ENCODE data around the gene PLOD2.

The PLOD2 gene

DNA sequence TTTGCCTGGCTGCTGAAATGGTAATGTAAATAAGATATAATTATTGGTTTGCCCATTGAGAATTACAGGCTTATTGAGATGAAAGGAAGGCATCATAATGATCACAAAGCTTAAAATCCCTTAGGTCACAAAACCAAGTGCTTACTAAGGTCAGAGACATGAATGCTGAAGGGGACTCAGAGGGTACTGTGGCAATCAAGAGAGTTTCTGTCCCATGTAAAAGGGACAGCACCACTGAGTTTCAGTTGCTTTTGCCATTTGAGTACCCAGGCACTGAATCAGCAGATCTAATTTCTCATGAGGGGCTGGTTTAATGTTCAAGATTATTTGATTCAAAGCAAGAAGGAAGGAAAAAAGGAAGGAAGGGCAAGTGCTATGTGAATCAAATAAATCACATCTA lies 127.0 kb downstream of the PLOD2 start:
- Histone ChIP-seq H3K4me3 (ENCODE audit: insufficient read depth, low read depth, low read length, poor library complexity, severe bottlenecking) (no peak overlapping the region), H3K4me1 (ENCODE audit: control insufficient read depth, insufficient read depth, low read length, poor library complexity, severe bottlenecking) (no peaks in the 10 kb centered on the region), H3K36me3 (ENCODE audit: control insufficient read depth, insufficient read depth, low read length) (no peaks in the 10 kb centered on the region), H3K9me3 (ENCODE audit: control insufficient read depth, low read length) (no peaks in the 10 kb centered on the region), H3K27ac (ENCODE audit: insufficient read depth, low read length, poor library complexity, severe bottlenecking) (no peak overlapping the region), H3K27me3 (replicated peaks; ENCODE audit: control insufficient read depth, insufficient read depth, low read length, poor library complexity, severe bottlenecking) (no peaks in the 10 kb centered on the region)
- DNase-seq: no peak

GRCh38 chr3:146026547-146026946 lies 134.4 kb downstream of the PLOD2 start:
- no peak for DNase-seq
- Histone ChIP-seq H3K9me3 (ENCODE audit: control insufficient read depth, low read length) (no peaks in the 10 kb centered on the region), H3K27me3 (replicated peaks; ENCODE audit: control insufficient read depth, insufficient read depth, low read length, poor library complexity, severe bottlenecking) (no peaks in the 10 kb centered on the region), H3K36me3 (ENCODE audit: control insufficient read depth, insufficient read depth, low read length) (no peaks in the 10 kb centered on the region), H3K4me1 (ENCODE audit: control insufficient read depth, insufficient read depth, low read length, poor library complexity, severe bottlenecking) (no peaks in the 10 kb centered on the region), H3K4me3 (ENCODE audit: insufficient read depth, low read depth, low read length, poor library complexity, severe bottlenecking) (no peak overlapping the region), H3K27ac (ENCODE audit: insufficient read depth, low read length, poor library complexity, severe bottlenecking) (no peak overlapping the region)

DNA sequence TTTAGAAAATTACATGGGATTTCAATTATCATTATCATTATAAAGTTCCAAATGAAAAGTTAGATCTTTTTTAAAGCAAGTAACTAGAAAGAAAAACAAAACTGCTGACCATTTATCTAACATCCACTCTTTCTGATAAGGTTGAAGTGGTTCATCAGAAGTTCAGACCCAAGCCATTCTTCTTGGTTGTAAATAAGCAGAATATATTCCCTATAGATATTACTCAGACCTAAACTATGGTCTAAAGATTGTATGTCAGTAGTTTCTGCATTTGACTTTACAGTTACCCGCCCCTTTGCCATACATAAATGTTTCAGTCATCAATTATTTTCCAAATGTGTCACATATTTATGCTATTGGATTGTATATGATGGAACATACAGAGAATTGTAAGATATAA lies 136.7 kb downstream of the PLOD2 start:
- no peaks in the 10 kb centered on the region for H3K9me3 ChIP-seq (ENCODE audit: control insufficient read depth, low read length)
- no peak overlapping the region for H3K4me3 ChIP-seq (ENCODE audit: insufficient read depth, low read depth, low read length, poor library complexity, severe bottlenecking)
- no peaks in the 10 kb centered on the region for H3K36me3 ChIP-seq (ENCODE audit: control insufficient read depth, insufficient read depth, low read length)
- DNase-seq: no peak
- H3K27ac ChIP-seq (ENCODE audit: insufficient read depth, low read length, poor library complexity, severe bottlenecking): no peak overlapping the region
- no peaks in the 10 kb centered on the region for H3K4me1 ChIP-seq (ENCODE audit: control insufficient read depth, insufficient read depth, low read length, poor library complexity, severe bottlenecking)
- no peaks in the 10 kb centered on the region for H3K27me3 ChIP-seq (replicated peaks; ENCODE audit: control insufficient read depth, insufficient read depth, low read length, poor library complexity, severe bottlenecking)

GRCh38 chr3:146020969-146021368 lies 140.0 kb downstream of the PLOD2 start:
- Histone ChIP-seq H3K4me3 (ENCODE audit: insufficient read depth, low read depth, low read length, poor library complexity, severe bottlenecking) (no peak overlapping the region), H3K27me3 (replicated peaks; ENCODE audit: control insufficient read depth, insufficient read depth, low read length, poor library complexity, severe bottlenecking) (no peaks in the 10 kb centered on the region), H3K36me3 (ENCODE audit: control insufficient read depth, insufficient read depth, low read length) (no peaks in the 10 kb centered on the region), H3K9me3 (ENCODE audit: control insufficient read depth, low read length) (no peaks in the 10 kb centered on the region), H3K4me1 (ENCODE audit: control insufficient read depth, insufficient read depth, low read length, poor library complexity, severe bottlenecking) (no peaks in the 10 kb centered on the region), H3K27ac (ENCODE audit: insufficient read depth, low read length, poor library complexity, severe bottlenecking) (no peak overlapping the region)
- no peak for DNase-seq

- Histone ChIP-seq H3K36me3 (ENCODE audit: control insufficient read depth, insufficient read depth, low read length) (no peaks in the 10 kb centered on the region), H3K9me3 (ENCODE audit: control insufficient read depth, low read length) (no peaks in the 10 kb centered on the region), H3K4me3 (ENCODE audit: insufficient read depth, low read depth, low read length, poor library complexity, severe bottlenecking) (no peak overlapping the region), H3K27ac (ENCODE audit: insufficient read depth, low read length, poor library complexity, severe bottlenecking) (no peak overlapping the region), H3K4me1 (ENCODE audit: control insufficient read depth, insufficient read depth, low read length, poor library complexity, severe bottlenecking) (no peaks in the 10 kb centered on the region), H3K27me3 (replicated peaks; ENCODE audit: control insufficient read depth, insufficient read depth, low read length, poor library complexity, severe bottlenecking) (no peaks in the 10 kb centered on the region)
- DNase-seq: no peak
Measured at GRCh38 chr3:146019508-146019907, 141.5 kb downstream of the PLOD2 start.

Data from effector memory CD4-positive, alpha-beta T cell (primary cell).